Neural cell (in vitro differentiated cells): Measurements from ENCODE around the gene NCKIPSD.

Experiments
- CTCF ChIP-seq: fragments of 450-650 bp; IDR thresholded peaks from 2 replicates; pipeline ENCODE4 v1.5.1; 2014; ENCODE audit warnings: antibody characterized with exemption, mild to moderate bottlenecking, moderate library complexity; ENCODE audit not compliant: poor library complexity, severe bottlenecking
- EP300 ChIP-seq: fragments of 450-650 bp; conservative IDR thresholded peaks from 2 replicates; pipeline ENCODE4 v1.6.1; 2014; ENCODE audit warnings: antibody characterized with exemption, mild to moderate bottlenecking, moderate library complexity; ENCODE audit not compliant: poor library complexity, severe bottlenecking
- EZH2 ChIP-seq: fragments of 200-600, 300-800 bp; shearing (Covaris generic), sonication (generic); IDR thresholded peaks from 2 replicates; pipeline ENCODE4 v1.6.1; 2014; ENCODE audit warnings: antibody characterized with exemption, low read length, borderline replicate concordance, mild to moderate bottlenecking; ENCODE audit not compliant: insufficient read depth, poor library complexity, severe bottlenecking
- POLR2AphosphoS5 ChIP-seq: IDR thresholded peaks from 2 replicates; pipeline ENCODE4 v1.6.1; 2012
- RAD21 ChIP-seq: fragments of 450-650 bp; conservative IDR thresholded peaks from 2 replicates; pipeline ENCODE4 v1.6.1; 2014; ENCODE audit warnings: antibody characterized with exemption, mild to moderate bottlenecking, moderate library complexity
- SMC3 ChIP-seq: fragments of 450-650 bp; conservative IDR thresholded peaks from 2 replicates; pipeline ENCODE4 v1.6.1; 2014; ENCODE audit warnings: antibody characterized with exemption, mild to moderate bottlenecking, moderate library complexity; ENCODE audit not compliant: poor library complexity
- TAF1 ChIP-seq: IDR thresholded peaks from 2 replicates; pipeline ENCODE4 v1.6.1; 2012; ENCODE audit warnings: low read depth
- TF ChIP-seq, protein P1 (sequence below): IDR thresholded peaks from 2 replicates; pipeline ENCODE4 v1.6.1; 2012; ENCODE audit warnings: borderline replicate concordance

DNA sequence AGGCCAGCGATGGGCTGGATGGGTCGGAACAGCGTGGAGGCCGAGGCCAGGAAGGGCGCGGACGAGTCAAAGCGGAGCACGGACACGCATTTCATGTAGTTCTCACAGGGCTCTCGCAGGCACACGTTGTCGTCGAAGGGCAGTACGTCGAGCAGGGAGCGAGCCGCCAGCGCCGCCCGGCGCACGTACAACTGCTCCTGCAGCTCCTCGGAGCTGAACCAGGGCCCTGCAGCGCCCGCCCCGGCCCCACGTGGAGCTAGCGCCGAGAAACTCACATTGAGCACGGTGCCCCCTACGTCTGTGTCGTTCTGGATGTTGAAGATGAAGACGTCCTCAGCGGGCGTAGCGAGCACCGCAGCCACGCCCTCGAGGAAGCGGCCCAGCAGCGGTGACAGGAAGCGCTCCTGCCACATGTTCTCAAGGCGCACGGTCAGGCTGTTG lies 28.9 kb downstream of the NCKIPSD start:
- TF ChIP-seq CTCF (no peak), EZH2 (no peak), RAD21 (no peak), TAF1 (no peak), EP300 (no peak), SMC3 (no peak), POLR2AphosphoS5 (no peak)
- TF ChIP-seq, protein P1, sequence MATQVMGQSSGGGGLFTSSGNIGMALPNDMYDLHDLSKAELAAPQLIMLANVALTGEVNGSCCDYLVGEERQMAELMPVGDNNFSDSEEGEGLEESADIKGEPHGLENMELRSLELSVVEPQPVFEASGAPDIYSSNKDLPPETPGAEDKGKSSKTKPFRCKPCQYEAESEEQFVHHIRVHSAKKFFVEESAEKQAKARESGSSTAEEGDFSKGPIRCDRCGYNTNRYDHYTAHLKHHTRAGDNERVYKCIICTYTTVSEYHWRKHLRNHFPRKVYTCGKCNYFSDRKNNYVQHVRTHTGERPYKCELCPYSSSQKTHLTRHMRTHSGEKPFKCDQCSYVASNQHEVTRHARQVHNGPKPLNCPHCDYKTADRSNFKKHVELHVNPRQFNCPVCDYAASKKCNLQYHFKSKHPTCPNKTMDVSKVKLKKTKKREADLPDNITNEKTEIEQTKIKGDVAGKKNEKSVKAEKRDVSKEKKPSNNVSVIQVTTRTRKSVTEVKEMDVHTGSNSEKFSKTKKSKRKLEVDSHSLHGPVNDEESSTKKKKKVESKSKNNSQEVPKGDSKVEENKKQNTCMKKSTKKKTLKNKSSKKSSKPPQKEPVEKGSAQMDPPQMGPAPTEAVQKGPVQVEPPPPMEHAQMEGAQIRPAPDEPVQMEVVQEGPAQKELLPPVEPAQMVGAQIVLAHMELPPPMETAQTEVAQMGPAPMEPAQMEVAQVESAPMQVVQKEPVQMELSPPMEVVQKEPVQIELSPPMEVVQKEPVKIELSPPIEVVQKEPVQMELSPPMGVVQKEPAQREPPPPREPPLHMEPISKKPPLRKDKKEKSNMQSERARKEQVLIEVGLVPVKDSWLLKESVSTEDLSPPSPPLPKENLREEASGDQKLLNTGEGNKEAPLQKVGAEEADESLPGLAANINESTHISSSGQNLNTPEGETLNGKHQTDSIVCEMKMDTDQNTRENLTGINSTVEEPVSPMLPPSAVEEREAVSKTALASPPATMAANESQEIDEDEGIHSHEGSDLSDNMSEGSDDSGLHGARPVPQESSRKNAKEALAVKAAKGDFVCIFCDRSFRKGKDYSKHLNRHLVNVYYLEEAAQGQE: no peak
